ENCODE data around the gene VPS45. TPM values are rescaled to one million over a fixed set of nuclear protein-coding genes. Genes with fewer than 3 reads are reported as not detected.

VPS45 gene
- total RNA-seq, 1 donor from 2014 or later, result 33.1 TPM

GRCh38 chr1:150087415-150087814 lies 19.8 kb downstream of the VPS45 start:
- TF ChIP-seq CTCF (IDR thresholded peaks at IDR 0.05), result no peak
- H3K9me3 Mint-ChIP-seq (ENCODE audit: low read depth), result no peaks in the 10 kb centered on the region
- peaks cover 30% of the 10 kb centered on the region for H3K36me3 Mint-ChIP-seq (ENCODE audit: low read depth)
- DNase-seq (ENCODE audit: low spot score), result no peak
- no peak overlapping the region for H3K4me3 Mint-ChIP-seq (ENCODE audit: unreplicated experiment)
- no peak overlapping the region for H3K27ac Mint-ChIP-seq (ENCODE audit: unreplicated experiment)
- H3K4me1 Mint-ChIP-seq (ENCODE audit: low read depth), result no peaks in the 10 kb centered on the region
- H3K27me3 Mint-ChIP-seq (ENCODE audit: low read depth), result no peaks in the 10 kb centered on the region

- no peak for DNase-seq (ENCODE audit: low spot score)
- no peaks in the 10 kb centered on the region for H3K4me1 Mint-ChIP-seq (ENCODE audit: low read depth)
- TF ChIP-seq CTCF (IDR thresholded peaks at IDR 0.05), result no peak
- no peak overlapping the region for H3K4me3 Mint-ChIP-seq (ENCODE audit: unreplicated experiment)
- no peaks in the 10 kb centered on the region for H3K27me3 Mint-ChIP-seq (ENCODE audit: low read depth)
- no peak overlapping the region for H3K27ac Mint-ChIP-seq (ENCODE audit: unreplicated experiment)
- H3K36me3 Mint-ChIP-seq (ENCODE audit: low read depth), result peaks cover 24% of the 10 kb centered on the region
- no peaks in the 10 kb centered on the region for H3K9me3 Mint-ChIP-seq (ENCODE audit: low read depth)
Measured at GRCh38 chr1:150089846-150090520, 22.4 kb downstream of the VPS45 start.

- no peaks in the 10 kb centered on the region for H3K4me1 Mint-ChIP-seq (ENCODE audit: low read depth)
- H3K27me3 Mint-ChIP-seq (ENCODE audit: low read depth), result no peaks in the 10 kb centered on the region
- no peak overlapping the region for H3K27ac Mint-ChIP-seq (ENCODE audit: unreplicated experiment)
- no peaks in the 10 kb centered on the region for H3K9me3 Mint-ChIP-seq (ENCODE audit: low read depth)
- H3K4me3 Mint-ChIP-seq (ENCODE audit: unreplicated experiment), result no peak overlapping the region
- no peak for TF ChIP-seq CTCF (IDR thresholded peaks at IDR 0.05)
- DNase-seq (ENCODE audit: low spot score), result no peak
- peaks cover 18% of the 10 kb centered on the region for H3K36me3 Mint-ChIP-seq (ENCODE audit: low read depth)
Measured at GRCh38 chr1:150092180-150092791, 24.7 kb downstream of the VPS45 start.

GRCh38 chr1:150093805-150094204 lies 26.2 kb downstream of the VPS45 start:
- Mint-ChIP-seq H3K36me3 (ENCODE audit: low read depth) (peaks cover 16% of the 10 kb centered on the region), H3K27ac (ENCODE audit: unreplicated experiment) (no peak overlapping the region), H3K27me3 (ENCODE audit: low read depth) (no peaks in the 10 kb centered on the region), H3K4me3 (ENCODE audit: unreplicated experiment) (no peak overlapping the region), H3K4me1 (ENCODE audit: low read depth) (no peaks in the 10 kb centered on the region), H3K9me3 (ENCODE audit: low read depth) (no peaks in the 10 kb centered on the region)
- TF ChIP-seq CTCF (IDR thresholded peaks at IDR 0.05), result no peak
- no peak for DNase-seq (ENCODE audit: low spot score)

GRCh38 chr1:150094734-150095265 lies 27.2 kb downstream of the VPS45 start:
- TF ChIP-seq CTCF (IDR thresholded peaks at IDR 0.05), result no peak
- Mint-ChIP-seq H3K36me3 (ENCODE audit: low read depth) (peaks cover 19% of the 10 kb centered on the region), H3K9me3 (ENCODE audit: low read depth) (no peaks in the 10 kb centered on the region), H3K27ac (ENCODE audit: unreplicated experiment) (no peak overlapping the region), H3K4me1 (ENCODE audit: low read depth) (no peaks in the 10 kb centered on the region), H3K4me3 (ENCODE audit: unreplicated experiment) (no peak overlapping the region), H3K27me3 (ENCODE audit: low read depth) (no peaks in the 10 kb centered on the region)
- DNase-seq (ENCODE audit: low spot score), result no peak

Data from chondrocyte (in vitro differentiated cells).